Lung (tissue), 12 donors: ENCODE results near the gene KRTAP2-4. TPM values are rescaled to one million over a fixed set of nuclear protein-coding genes. Genes with fewer than 3 reads are reported as not detected.
"Not testable (repeated sequence)": the region's sequence is repeated elsewhere in the genome, so short reads cannot be mapped to it uniquely, and the experiment has no call there.

ENCODE experiments used
- ATAC-seq: fragments of 200-7000 bp; cut with Tn5 transposase; one replicate; pipeline ENCODE4 v1.9.1; 2020; ENCODE audit warnings: moderate number of reproducible peaks; ENCODE audit not compliant: insufficient read depth, low FRiP score
- DNase-seq, 3 donors: peaks; one replicate each; pipeline ENCODE4 v3.0.0-alpha.2; 2013 to 2017
- H3K27ac ChIP-seq, 2 donors: one replicate each; pipeline ENCODE4 v1.5.1; 2013; ENCODE audit warnings: mild to moderate bottlenecking in 2 of 2, moderate library complexity in 2 of 2, control low read depth in 1 of 2, inconsistent platforms in 1 of 2, low read depth in 1 of 2, low read length in 1 of 2
- H3K27me3 ChIP-seq, 3 donors: one replicate each; pipeline ENCODE4 v1.5.1; 2013; ENCODE audit warnings: low read length in 2 of 3; ENCODE audit not compliant: control insufficient read depth in 3 of 3, insufficient read depth in 3 of 3
- H3K36me3 ChIP-seq, 4 donors: one replicate each; pipeline ENCODE4 v1.5.1; 2013; ENCODE audit warnings: low read length in 4 of 4, mild to moderate bottlenecking in 1 of 4, moderate library complexity in 1 of 4; ENCODE audit not compliant: control insufficient read depth in 4 of 4, insufficient read depth in 4 of 4
- H3K4me1 ChIP-seq, 5 donors: one replicate each; pipeline ENCODE4 v1.5.1; 2013; ENCODE audit warnings: low read length in 5 of 5, mild to moderate bottlenecking in 2 of 5, moderate library complexity in 1 of 5; ENCODE audit not compliant: control insufficient read depth in 5 of 5, insufficient read depth in 5 of 5
- H3K4me3 ChIP-seq: one replicate; pipeline ENCODE4 v1.5.1; 2013; ENCODE audit warnings: mild to moderate bottlenecking, control low read depth, moderate library complexity
- H3K9ac ChIP-seq, 2 donors: one replicate each; pipeline ENCODE4 v1.5.1; 2013; ENCODE audit warnings: low read length in 2 of 2, control low read depth in 1 of 2; ENCODE audit not compliant: insufficient read depth in 1 of 2
- H3K9me3 ChIP-seq, 4 donors: one replicate each; pipeline ENCODE4 v1.5.1; 2013; ENCODE audit warnings: low read length in 3 of 4, mild to moderate bottlenecking in 1 of 4, moderate library complexity in 1 of 4; ENCODE audit not compliant: control insufficient read depth in 4 of 4, insufficient read depth in 3 of 4
- WGBS, 2 donors: extraction: QIAGEN DNeasy Blood & Tissue Kit; methylation state at CpG; one replicate each; pipeline ENCODE4 v1.1.7; 2013; 5-methylcytosine and 5-hydroxymethylcytosine counted together
- polyA plus RNA-seq, 2 donors: library from polyadenylated mRNA; stranded (reverse); fragments of 200-250 nt; gene quantifications; one replicate each; pipeline ENCODE4 v1.2.1, GENCODE V29; 2013
- total RNA-seq, 2 donors: library from RNA; depleted of rRNA in 1 of 2; stranded (reverse); fragments of >200 nt in 1 of 2; gene quantifications; one replicate each; pipeline ENCODE4 v1.2.1, GENCODE V29; 2014 to 2021
- TF ChIP-seq, protein P1 (sequence below): IDR thresholded peaks from 2 replicates; pipeline ENCODE4 v1.5.1; 2012; ENCODE audit warnings: mild to moderate bottlenecking; ENCODE audit errors: control extremely low read depth, extremely low read depth
- donor health status: control.
- donor health status: control.
- donor health status: Bipolar disorder and iron deficiency.
- donor health status: healthy.
- donor health status: DM: yes; HTN: yes; CAD: no.

KRTAP2-4 gene
- total and polyA plus RNA-seq, 4 donors, result not detected

DNA sequence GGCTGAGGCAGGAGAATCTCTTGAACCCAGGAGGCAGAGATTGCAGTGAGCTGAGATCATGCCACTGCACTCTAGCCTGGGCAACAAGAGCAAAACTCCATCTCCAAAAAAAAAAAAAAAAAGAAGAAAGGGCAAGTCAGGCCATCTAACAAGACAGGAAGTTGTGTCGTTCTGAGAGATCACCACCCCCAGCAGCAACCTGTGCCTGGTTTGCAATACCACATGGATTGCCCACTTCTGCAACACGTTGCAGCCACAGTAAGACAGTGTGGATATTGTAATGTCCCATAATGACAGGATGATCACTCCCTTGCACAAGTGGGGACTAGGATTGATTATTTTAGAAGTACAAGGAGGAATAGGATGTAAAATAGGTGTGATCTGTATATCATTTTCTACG lies 3.4 kb upstream of the KRTAP2-4 start:
- ATAC-seq (no peak), DNase-seq (no peak)
- Histone ChIP-seq H3K36me3 (no peaks in the 10 kb centered on the region), H3K9ac (no peak overlapping the region), H3K9me3 (peaks cover 0 to 3% (median 0%) of the 10 kb centered on the region in 4 donors), H3K4me1 (no peaks in the 10 kb centered on the region), H3K4me3 (no peak overlapping the region), H3K27ac (no peak overlapping the region), H3K27me3 (no peaks in the 10 kb centered on the region)
- TF ChIP-seq, protein P1, sequence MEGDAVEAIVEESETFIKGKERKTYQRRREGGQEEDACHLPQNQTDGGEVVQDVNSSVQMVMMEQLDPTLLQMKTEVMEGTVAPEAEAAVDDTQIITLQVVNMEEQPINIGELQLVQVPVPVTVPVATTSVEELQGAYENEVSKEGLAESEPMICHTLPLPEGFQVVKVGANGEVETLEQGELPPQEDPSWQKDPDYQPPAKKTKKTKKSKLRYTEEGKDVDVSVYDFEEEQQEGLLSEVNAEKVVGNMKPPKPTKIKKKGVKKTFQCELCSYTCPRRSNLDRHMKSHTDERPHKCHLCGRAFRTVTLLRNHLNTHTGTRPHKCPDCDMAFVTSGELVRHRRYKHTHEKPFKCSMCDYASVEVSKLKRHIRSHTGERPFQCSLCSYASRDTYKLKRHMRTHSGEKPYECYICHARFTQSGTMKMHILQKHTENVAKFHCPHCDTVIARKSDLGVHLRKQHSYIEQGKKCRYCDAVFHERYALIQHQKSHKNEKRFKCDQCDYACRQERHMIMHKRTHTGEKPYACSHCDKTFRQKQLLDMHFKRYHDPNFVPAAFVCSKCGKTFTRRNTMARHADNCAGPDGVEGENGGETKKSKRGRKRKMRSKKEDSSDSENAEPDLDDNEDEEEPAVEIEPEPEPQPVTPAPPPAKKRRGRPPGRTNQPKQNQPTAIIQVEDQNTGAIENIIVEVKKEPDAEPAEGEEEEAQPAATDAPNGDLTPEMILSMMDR, result no peak
- 56 to 62% methylated on average over 3 of the region's 3 CpGs for WGBS, 2 donors

DNA sequence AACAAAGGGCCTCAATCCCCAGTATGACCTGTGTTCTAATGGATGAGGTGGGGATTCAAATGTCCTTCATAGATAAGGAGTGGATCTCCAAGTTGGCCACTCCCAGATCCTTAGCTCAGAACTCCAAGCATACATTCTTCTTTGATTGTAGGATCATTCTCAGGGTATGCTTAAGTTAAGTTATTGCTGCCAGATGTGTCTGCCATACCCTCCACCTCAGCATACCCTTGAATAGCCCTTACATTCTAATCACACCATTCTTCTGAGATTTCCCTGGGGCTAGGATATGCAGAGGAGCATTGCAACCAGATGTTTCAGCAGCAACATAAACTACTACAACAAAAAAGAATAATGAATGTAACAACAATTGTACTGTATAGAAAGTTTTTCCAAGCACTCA lies 1.6 kb upstream of the KRTAP2-4 start:
- no peaks in the 10 kb centered on the region for H3K27me3 ChIP-seq
- TF ChIP-seq, protein P1, result no peak
- no peak overlapping the region for H3K4me3 ChIP-seq
- peaks cover 0 to 3% (median 0%) of the 10 kb centered on the region in 4 donors for H3K9me3 ChIP-seq
- no peaks in the 10 kb centered on the region for H3K4me1 ChIP-seq
- no peak for ATAC-seq
- H3K36me3 ChIP-seq, result no peaks in the 10 kb centered on the region
- DNase-seq, result no peak
- H3K9ac ChIP-seq, result no peak overlapping the region
- H3K27ac ChIP-seq, result no peak overlapping the region

DNA sequence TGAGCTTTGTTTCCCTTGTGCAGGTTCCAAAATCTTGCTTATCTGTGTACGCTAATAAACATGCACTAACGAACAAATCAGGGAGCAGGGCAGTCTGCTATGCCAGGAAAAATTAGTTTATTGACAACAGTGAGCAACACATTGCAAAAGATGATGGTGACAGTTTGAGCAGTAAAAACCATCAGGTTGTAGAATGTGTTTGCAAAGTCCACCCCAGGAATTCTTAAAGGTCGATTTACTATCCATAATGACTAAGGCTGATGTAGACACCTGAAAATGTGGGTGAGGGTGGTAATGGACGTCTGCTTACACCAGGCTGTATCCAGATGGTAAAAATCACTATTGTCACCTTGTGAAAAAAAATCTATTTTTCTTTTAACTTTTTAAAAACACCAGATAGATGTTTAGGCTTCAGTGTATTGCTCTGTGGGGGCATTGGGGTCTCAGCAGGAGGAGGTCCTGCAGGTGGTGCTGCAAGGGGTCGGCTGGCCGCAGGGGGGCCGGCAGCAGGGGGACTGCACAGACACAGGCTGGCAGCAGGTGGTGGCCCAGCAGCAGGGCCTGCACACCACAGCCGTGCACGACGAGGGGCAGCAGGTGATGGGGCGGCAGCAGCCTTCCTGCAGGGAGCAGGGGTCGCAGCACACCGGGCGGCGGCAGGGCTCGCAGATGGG lies 526 bp downstream of the KRTAP2-4 start:
- not testable (repeated sequence) for H3K4me3 ChIP-seq, ATAC-seq, H3K36me3 ChIP-seq, H3K27ac ChIP-seq, H3K9ac ChIP-seq, H3K9me3 ChIP-seq, DNase-seq, H3K27me3 ChIP-seq, H3K4me1 ChIP-seq
- 69 to 87% methylated on average over 6 to 7 of the region's 16 CpGs for WGBS, 2 donors

DNA sequence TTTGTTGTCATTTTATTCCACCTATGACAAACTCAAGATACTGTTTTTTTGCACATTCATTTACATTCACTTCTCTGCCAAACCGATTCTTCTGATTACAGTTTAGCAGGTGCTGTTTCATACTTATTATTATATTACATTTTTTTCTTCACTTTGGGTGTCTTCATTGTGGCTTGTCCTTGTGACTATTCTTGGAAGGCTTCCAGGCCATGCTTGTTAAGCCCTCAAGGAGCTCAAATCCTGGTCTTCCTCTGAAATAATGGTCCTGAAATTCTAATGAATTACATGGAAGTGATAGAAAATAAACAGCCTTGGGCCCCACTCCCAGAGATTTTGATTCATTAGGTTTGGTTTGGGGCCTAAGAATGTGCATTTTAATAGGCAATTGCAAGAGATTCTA lies 1.4 kb downstream of the KRTAP2-4 start:
- Histone ChIP-seq H3K4me3 (no peak overlapping the region), H3K27ac (no peak overlapping the region), H3K9ac (no peak overlapping the region), H3K9me3 (no peaks in the 10 kb centered on the region), H3K36me3 (no peaks in the 10 kb centered on the region), H3K4me1 (no peaks in the 10 kb centered on the region), H3K27me3 (peaks cover 0 to 5% (median 5%) of the 10 kb centered on the region in 3 donors)
- TF ChIP-seq, protein P1, result no peak
- ATAC-seq, result no peak
- 63 to 77% methylated on average over 1 of the region's 1 CpG for WGBS, 2 donors
- DNase-seq, result no peak
